Activated B cell treated with CpG ODN at 0.5 μM for 24 hours (primary cell): Measurements from ENCODE around the gene SLC9A7. TPM values are rescaled to one million over a fixed set of nuclear protein-coding genes. Genes with fewer than 3 reads are reported as not detected.
A peak's percentile ranks its signal among the peaks of the same experiment; 100 is the strongest.

Experiments used
- ATAC-seq: fragments of 200-7000 bp; cut with Tn5 transposase; one replicate; pipeline ENCODE4 v1.10.0; 2021; ENCODE audit warnings: low read depth, mild to moderate bottlenecking, moderate library complexity
- CTCF ChIA-PET: fragments of 350-600 bp; sonication (Branson Sonifier 250); formaldehyde crosslinking; loops from one replicate; lab custom pipeline; 2021; ENCODE audit warnings: antibody characterized with exemption; lab: Charles Lee
- POLR2A ChIA-PET: fragments of 350-600 bp; sonication (Branson Sonifier 250); formaldehyde crosslinking; loops from one replicate; lab custom pipeline; 2021; ENCODE audit warnings: antibody characterized with exemption; lab: Charles Lee
- DNase-seq: peaks from one replicate; pipeline ENCODE4 v3.0.0; 2022
- H3K27ac Mint-ChIP-seq: one replicate; pipeline ENCODE4 v1.8.0; 2020; ENCODE audit warnings: mixed read lengths
- H3K27me3 Mint-ChIP-seq: one replicate; pipeline ENCODE4 v1.8.0; 2021; ENCODE audit warnings: mixed read lengths
- H3K36me3 Mint-ChIP-seq: one replicate; pipeline ENCODE4 v1.8.0; 2021; ENCODE audit warnings: low read depth, mixed read lengths
- H3K4me1 Mint-ChIP-seq: one replicate; pipeline ENCODE4 v1.8.0; 2021; ENCODE audit warnings: mixed read lengths
- H3K4me3 Mint-ChIP-seq: one replicate; pipeline ENCODE4 v1.8.0; 2020; ENCODE audit warnings: mild to moderate bottlenecking, mixed read lengths
- H3K9me3 Mint-ChIP-seq: one replicate; pipeline ENCODE4 v1.8.0; 2020; ENCODE audit warnings: mixed read lengths
- CTCF ChIP-seq: fragments of 200-600 bp; IDR thresholded peaks from one replicate; pipeline ENCODE4 v1.8.0; 2022; ENCODE audit warnings: antibody characterized with exemption, mild to moderate bottlenecking
- intact Hi-C: fragments of 100-400 bp; cut with micrococcal nuclease; formaldehyde crosslinking; loops from one replicate; pipeline ENCODE4 v1.15.1; 2024
- total RNA-seq: library from RNA; stranded (reverse); gene quantifications from 2 replicates; pipeline ENCODE4 v1.2.3, GENCODE V29; 2022

The SLC9A7 gene
- total RNA-seq, 1 donor from 2014 or later = 55.1 TPM

GRCh38 chrX:46759645-46759974 is 692 bp upstream of the SLC9A7 start:
- TF ChIP-seq CTCF = no peak
- DNase-seq = no peak
- POLR2A ChIA-PET = interaction anchor here (0.8 to 1.1 kb wide), 3 partner anchors 33 to 131 kb away, joined by 3 to 6 read pairs (median 5); no protein-coding TSS in a partner anchor
- CTCF ChIA-PET = interaction anchor here (0.8 to 2.6 kb wide), 6 partner anchors 17 to 205 kb away, joined by 3 to 14 read pairs (median 4); no protein-coding TSS in a partner anchor
- H3K9me3 Mint-ChIP-seq = no peaks in the 10 kb centered on the region
- intact Hi-C loops = loop anchor here (1.0 to 5.0 kb wide), 12 partner anchors 33 to 763 kb away; partner anchors contain the start of genes CHST7 and RP2
- no peak for ATAC-seq
- H3K36me3 Mint-ChIP-seq = peaks cover 14% of the 10 kb centered on the region
- peak overlapping the region; percentile 92 for H3K27ac Mint-ChIP-seq
- no peaks in the 10 kb centered on the region for H3K27me3 Mint-ChIP-seq
- peaks cover 38% of the 10 kb centered on the region for H3K4me1 Mint-ChIP-seq
- peak overlapping the region; percentile 87 for H3K4me3 Mint-ChIP-seq

GRCh38 chrX:46758163-46758955 is 559 bp downstream of the SLC9A7 start:
- Mint-ChIP-seq H3K27me3 (no peaks in the 10 kb centered on the region), H3K9me3 (no peaks in the 10 kb centered on the region), H3K4me3 (peak overlapping the region; percentile 96), H3K36me3 (peaks cover 17% of the 10 kb centered on the region), H3K4me1 (peaks cover 49% of the 10 kb centered on the region), H3K27ac (peak overlapping the region; percentile 93)
- peak; percentile 15 for DNase-seq
- TF ChIP-seq CTCF = no peak
- CTCF ChIA-PET = interaction anchor here (1.0 to 1.9 kb wide), 2 partner anchors 38 to 72 kb away, joined by 4 to 6 read pairs; no protein-coding TSS in a partner anchor
- POLR2A ChIA-PET = interaction anchor here (0.5 to 1.6 kb wide), 4 partner anchors 34 to 203 kb away, joined by 3 to 7 read pairs (median 5); no protein-coding TSS in a partner anchor
- ATAC-seq = peak; percentile 3
- intact Hi-C loops = loop anchor here (2.0 to 5.0 kb wide), 8 partner anchors 72 to 764 kb away; partner anchors contain the start of genes CHST7 and RP2

DNA sequence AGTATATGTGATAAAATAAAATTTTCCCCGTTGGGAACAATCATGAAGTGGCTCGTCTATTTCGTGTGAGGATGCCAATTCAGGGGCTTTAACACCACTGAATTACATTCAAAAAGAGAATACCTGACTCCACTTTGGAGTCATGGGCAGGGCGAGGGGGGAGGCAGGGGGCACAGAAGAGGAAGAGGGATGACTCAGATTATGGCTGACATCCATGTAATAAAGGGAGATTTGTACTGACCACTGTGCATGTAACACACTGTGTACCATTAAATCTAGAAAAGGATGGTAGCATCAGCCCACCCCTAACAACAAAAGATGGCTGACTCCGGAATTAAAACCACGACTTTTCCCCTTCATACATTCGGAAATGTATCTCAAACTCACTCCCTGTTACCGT is 1.3 kb downstream of the SLC9A7 start:
- peak overlapping the region; percentile 93 for H3K27ac Mint-ChIP-seq
- no peak for TF ChIP-seq CTCF

GRCh38 chrX:46757052-46757451 is 1.9 kb downstream of the SLC9A7 start:
- no peaks in the 10 kb centered on the region for H3K9me3 Mint-ChIP-seq
- intact Hi-C loops = loop anchor here (5.0 kb wide), 3 partner anchors 115 to 765 kb away; partner anchors contain the start of gene CHST7
- POLR2A ChIA-PET = interaction anchor here (0.8 kb wide), 1 partner anchor 52 kb away, joined by 3 read pairs; no protein-coding TSS in a partner anchor
- no peak for ATAC-seq
- H3K27me3 Mint-ChIP-seq = no peaks in the 10 kb centered on the region
- no peak for TF ChIP-seq CTCF
- H3K4me1 Mint-ChIP-seq = peaks cover 56% of the 10 kb centered on the region
- H3K27ac Mint-ChIP-seq = peak overlapping the region; percentile 93
- peak overlapping the region; percentile 96 for H3K4me3 Mint-ChIP-seq
- CTCF ChIA-PET = no interaction called here
- no peak for DNase-seq
- H3K36me3 Mint-ChIP-seq = peaks cover 20% of the 10 kb centered on the region

More for the DNA sequence above, 1.3 kb downstream of the SLC9A7 start:
- H3K9me3 Mint-ChIP-seq = no peaks in the 10 kb centered on the region
- H3K27me3 Mint-ChIP-seq = no peaks in the 10 kb centered on the region
- peak overlapping the region; percentile 96 for H3K4me3 Mint-ChIP-seq
- peaks cover 17% of the 10 kb centered on the region for H3K36me3 Mint-ChIP-seq
- DNase-seq (no peak), ATAC-seq (no peak)
- ChIA-PET POLR2A (interaction anchor here (1.1 to 1.6 kb wide), 2 partner anchors 34 to 185 kb away, joined by 4 to 6 read pairs; no protein-coding TSS in a partner anchor), CTCF (interaction anchor here (1.9 kb wide), 1 partner anchor 72 kb away, joined by 6 read pairs; no protein-coding TSS in a partner anchor)
- peaks cover 51% of the 10 kb centered on the region for H3K4me1 Mint-ChIP-seq
- intact Hi-C loops = loop anchor here (5.0 kb wide), 3 partner anchors 115 to 765 kb away; partner anchors contain the start of gene CHST7

DNA sequence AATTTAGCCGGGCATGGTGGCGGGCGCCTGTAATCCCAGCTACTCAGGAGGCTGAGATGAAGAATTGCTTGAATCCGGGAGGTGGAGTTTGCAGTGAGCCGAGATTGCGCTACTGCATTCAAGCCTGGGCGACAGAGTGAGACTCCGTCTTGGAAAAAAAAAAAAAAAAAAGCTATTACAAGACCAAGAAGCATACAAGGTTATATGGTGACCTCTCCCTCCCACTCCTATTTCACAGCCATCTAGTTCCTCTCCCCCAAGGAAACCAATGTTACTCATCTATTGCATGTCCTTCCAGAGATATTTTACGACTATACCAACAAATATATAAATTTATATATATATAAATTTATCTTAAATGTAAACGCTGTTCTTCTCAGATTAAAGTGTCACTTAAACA is 3.2 kb downstream of the SLC9A7 start:
- Mint-ChIP-seq H3K4me1 (peaks cover 70% of the 10 kb centered on the region), H3K9me3 (no peaks in the 10 kb centered on the region), H3K36me3 (peaks cover 26% of the 10 kb centered on the region), H3K27ac (peak overlapping the region; percentile 93), H3K4me3 (no peak overlapping the region), H3K27me3 (no peaks in the 10 kb centered on the region)
- POLR2A ChIA-PET = no interaction called here
- DNase-seq (no peak), ATAC-seq (no peak)
- intact Hi-C loops = loop anchor here (2.0 to 5.0 kb wide), 4 partner anchors 63 to 767 kb away; partner anchors contain the start of gene CHST7
- CTCF ChIA-PET = no interaction called here
- TF ChIP-seq CTCF = no peak
